Measurements from ENCODE around the gene XPNPEP2. TPM values are rescaled to one million over a fixed set of nuclear protein-coding genes. Genes with fewer than 3 reads are reported as not detected.

Gene XPNPEP2
- total RNA-seq, 1 donor from 2014 or later, result 0.27 TPM

GRCh38 chrX:129813662-129814368 is 75.0 kb downstream of the XPNPEP2 start:
- Mint-ChIP-seq H3K27ac (ENCODE audit: unreplicated experiment) (no peak overlapping the region), H3K27me3 (ENCODE audit: unreplicated experiment) (no peaks in the 10 kb centered on the region), H3K4me3 (ENCODE audit: unreplicated experiment) (no peak overlapping the region), H3K36me3 (ENCODE audit: unreplicated experiment) (peaks cover 16% of the 10 kb centered on the region), H3K4me1 (ENCODE audit: unreplicated experiment) (no peaks in the 10 kb centered on the region), H3K9me3 (ENCODE audit: unreplicated experiment) (peaks cover 11% of the 10 kb centered on the region)
- no peak for TF ChIP-seq CTCF (IDR thresholded peaks at IDR 0.05)
- no peak for DNase-seq (ENCODE audit: extremely low spot score, unreplicated experiment)

GRCh38 chrX:129818123-129818522 is 79.3 kb downstream of the XPNPEP2 start:
- peaks cover 11% of the 10 kb centered on the region for H3K36me3 Mint-ChIP-seq (ENCODE audit: unreplicated experiment)
- no peak for TF ChIP-seq CTCF (IDR thresholded peaks at IDR 0.05)

More at GRCh38 chrX:129818123-129818522, 79.3 kb downstream of the XPNPEP2 start:
- H3K27me3 Mint-ChIP-seq (ENCODE audit: unreplicated experiment), result no peaks in the 10 kb centered on the region
- H3K4me3 Mint-ChIP-seq (ENCODE audit: unreplicated experiment), result no peak overlapping the region
- H3K9me3 Mint-ChIP-seq (ENCODE audit: unreplicated experiment), result peaks cover 6% of the 10 kb centered on the region
- H3K27ac Mint-ChIP-seq (ENCODE audit: unreplicated experiment), result no peak overlapping the region
- no peaks in the 10 kb centered on the region for H3K4me1 Mint-ChIP-seq (ENCODE audit: unreplicated experiment)
- DNase-seq (ENCODE audit: extremely low spot score, unreplicated experiment), result no peak

Other genes with a start within 250 kb of the XPNPEP2 start
- gene SMARCA1, start 215.5 kb upstream of the XPNPEP2 start, total RNA-seq, result 118 and 121 TPM in 2 replicates
- gene OCRL, start 198.7 kb upstream of the XPNPEP2 start, total RNA-seq, result 49.8 and 52.8 TPM in 2 replicates
- 0.38 and 0.39 TPM in 2 replicates for gene APLN, start 84.0 kb upstream of the XPNPEP2 start, total RNA-seq
- not detected in 2 replicates for gene SASH3, start 41.0 kb downstream of the XPNPEP2 start, total RNA-seq
- 29.3 and 32.2 TPM in 2 replicates for gene ZDHHC9, start 104.9 kb downstream of the XPNPEP2 start, total RNA-seq
- 20.7 and 20.8 TPM in 2 replicates for gene UTP14A, start 167.2 kb downstream of the XPNPEP2 start, total RNA-seq
- 22.9 and 24.6 TPM in 2 replicates for gene BCORL1, start 243.7 kb downstream of the XPNPEP2 start, total RNA-seq

All from osteocyte (in vitro differentiated cells).